Cardiac fibroblast (primary cell): Measurements from ENCODE around the gene RFPL1.

Experiments used
- DNase-seq, 2 donors: peaks; one replicate each; pipeline versions ENCODE4 v3.0.0 to v3.0.0-alpha.2; 2010; ENCODE audit warnings: low read depth in 2 of 2
- H3K4me3 ChIP-seq, 2 donors: replicated peaks in 1 of 2; 1 replicate in 1 of 2; 2 replicates in 1 of 2; pipeline ENCODE4 v1.5.1; 2011; ENCODE audit warnings: low read depth in 2 of 2, low read length in 2 of 2, mild to moderate bottlenecking in 2 of 2, moderate library complexity in 1 of 2
- TF ChIP-seq, protein P1 (sequence below): IDR thresholded peaks from one replicate; pipeline ENCODE4 v1.5.1; 2011; ENCODE audit warnings: low read depth, mild to moderate bottlenecking, low read length, inconsistent platforms

Gene RFPL1

GRCh38 chr22:29454276-29454675, 15.9 kb downstream of the RFPL1 start:
- no peak for DNase-seq
- TF ChIP-seq, protein P1, sequence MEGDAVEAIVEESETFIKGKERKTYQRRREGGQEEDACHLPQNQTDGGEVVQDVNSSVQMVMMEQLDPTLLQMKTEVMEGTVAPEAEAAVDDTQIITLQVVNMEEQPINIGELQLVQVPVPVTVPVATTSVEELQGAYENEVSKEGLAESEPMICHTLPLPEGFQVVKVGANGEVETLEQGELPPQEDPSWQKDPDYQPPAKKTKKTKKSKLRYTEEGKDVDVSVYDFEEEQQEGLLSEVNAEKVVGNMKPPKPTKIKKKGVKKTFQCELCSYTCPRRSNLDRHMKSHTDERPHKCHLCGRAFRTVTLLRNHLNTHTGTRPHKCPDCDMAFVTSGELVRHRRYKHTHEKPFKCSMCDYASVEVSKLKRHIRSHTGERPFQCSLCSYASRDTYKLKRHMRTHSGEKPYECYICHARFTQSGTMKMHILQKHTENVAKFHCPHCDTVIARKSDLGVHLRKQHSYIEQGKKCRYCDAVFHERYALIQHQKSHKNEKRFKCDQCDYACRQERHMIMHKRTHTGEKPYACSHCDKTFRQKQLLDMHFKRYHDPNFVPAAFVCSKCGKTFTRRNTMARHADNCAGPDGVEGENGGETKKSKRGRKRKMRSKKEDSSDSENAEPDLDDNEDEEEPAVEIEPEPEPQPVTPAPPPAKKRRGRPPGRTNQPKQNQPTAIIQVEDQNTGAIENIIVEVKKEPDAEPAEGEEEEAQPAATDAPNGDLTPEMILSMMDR, result no peak
- H3K4me3 ChIP-seq, result no peak overlapping the region

GRCh38 chr22:29456211-29456671, 17.9 kb downstream of the RFPL1 start:
- DNase-seq, result peak in 1 of 2 donors; percentile 56
- H3K4me3 ChIP-seq, result no peak overlapping the region
- TF ChIP-seq, protein P1, result no peak

- TF ChIP-seq, protein P1, result no peak
- no peak overlapping the region for H3K4me3 ChIP-seq
- DNase-seq, result peak; percentile 43 to 59
These were observed 19.3 kb downstream of the RFPL1 start for GRCh38 chr22:29457730-29458129.

GRCh38 chr22:29458551-29458950, 20.2 kb downstream of the RFPL1 start:
- no peak overlapping the region for H3K4me3 ChIP-seq
- TF ChIP-seq, protein P1, result no peak
- DNase-seq, result no peak

- H3K4me3 ChIP-seq, result no peak overlapping the region
- TF ChIP-seq, protein P1, result no peak
- no peak for DNase-seq
These were observed 21.4 kb downstream of the RFPL1 start for GRCh38 chr22:29459773-29460172.

GRCh38 chr22:29461263-29461662, 22.9 kb downstream of the RFPL1 start:
- DNase-seq, result no peak
- H3K4me3 ChIP-seq, result no peak overlapping the region
- TF ChIP-seq, protein P1, result no peak

DNA sequence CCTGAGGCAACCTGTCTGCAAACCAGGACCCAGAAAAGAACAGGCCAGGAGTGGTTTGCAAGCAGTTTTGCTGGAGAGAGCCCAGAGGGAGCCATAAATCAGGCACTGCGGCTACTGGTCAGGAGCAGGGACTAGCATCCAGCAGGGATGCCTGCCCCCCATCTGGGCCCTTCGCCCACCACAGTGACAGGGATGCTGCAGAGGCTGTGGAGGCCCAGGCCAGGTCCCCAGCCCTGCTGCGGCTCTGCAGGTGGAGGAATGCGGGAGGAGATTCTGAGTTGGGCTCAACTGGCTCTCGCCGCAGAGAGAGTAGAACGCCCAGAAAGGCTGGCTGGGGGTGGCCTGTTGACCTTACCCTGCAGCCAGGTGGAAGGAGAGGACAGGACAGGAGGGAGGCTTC, 25.2 kb downstream of the RFPL1 start:
- DNase-seq, result no peak
- TF ChIP-seq, protein P1, result no peak
- H3K4me3 ChIP-seq, result no peak overlapping the region
